Osteocyte (in vitro differentiated cells): ENCODE data around the gene PEDS1. TPM values are rescaled to one million over a fixed set of nuclear protein-coding genes. Genes with fewer than 3 reads are reported as not detected.
"Not testable (repeated sequence)": the region's sequence is repeated elsewhere in the genome, so short reads cannot be mapped to it uniquely, and the experiment has no call there.

ENCODE experiments used
- DNase-seq: peaks from one replicate; pipeline ENCODE4 v3.0.0; 2021; ENCODE audit warnings: mixed read lengths; ENCODE audit not compliant: unreplicated experiment; ENCODE audit errors: extremely low spot score
- H3K27ac Mint-ChIP-seq: one replicate; pipeline ENCODE4 v1.8.0; 2021; ENCODE audit warnings: mild to moderate bottlenecking, mixed read lengths; ENCODE audit not compliant: unreplicated experiment
- H3K27me3 Mint-ChIP-seq: one replicate; pipeline ENCODE4 v1.8.0; 2021; ENCODE audit warnings: mixed read lengths; ENCODE audit not compliant: unreplicated experiment
- H3K36me3 Mint-ChIP-seq: one replicate; pipeline ENCODE4 v1.8.0; 2021; ENCODE audit warnings: mixed read lengths; ENCODE audit not compliant: unreplicated experiment
- H3K4me1 Mint-ChIP-seq: one replicate; pipeline ENCODE4 v1.8.0; 2021; ENCODE audit warnings: mixed read lengths; ENCODE audit not compliant: unreplicated experiment
- H3K4me3 Mint-ChIP-seq: one replicate; pipeline ENCODE4 v1.8.0; 2021; ENCODE audit warnings: mild to moderate bottlenecking, moderate library complexity, mixed read lengths; ENCODE audit not compliant: unreplicated experiment
- H3K9me3 Mint-ChIP-seq: one replicate; pipeline ENCODE4 v1.8.0; 2021; ENCODE audit warnings: mixed read lengths; ENCODE audit not compliant: unreplicated experiment
- CTCF ChIP-seq: fragments of 200-600 bp; sonication (generic); IDR thresholded peaks from 2 replicates; pipeline ENCODE4 v1.5.0; 2021; ENCODE audit warnings: antibody characterized with exemption, mild to moderate bottlenecking, moderate library complexity
- total RNA-seq: library from RNA; stranded (reverse); gene quantifications from 2 replicates; pipeline ENCODE4 v1.2.1, GENCODE V29; 2021

PEDS1 gene
- total RNA-seq, 1 donor from 2014 or later, result 61.2 TPM

GRCh38 chr20:50186151-50186885, 32.8 kb upstream of the PEDS1 start:
- Mint-ChIP-seq H3K4me1 (peaks cover 10% of the 10 kb centered on the region), H3K36me3 (no peaks in the 10 kb centered on the region), H3K27ac (peak overlapping the region; percentile 65), H3K27me3 (peaks cover 11% of the 10 kb centered on the region), H3K4me3 (no peak overlapping the region), H3K9me3 (no peaks in the 10 kb centered on the region)
- peak; percentile 96 for TF ChIP-seq CTCF
- DNase-seq, result peak; percentile 95

GRCh38 chr20:50185426-50185825, 31.9 kb upstream of the PEDS1 start:
- H3K4me1 Mint-ChIP-seq, result peaks cover 10% of the 10 kb centered on the region
- no peak overlapping the region for H3K4me3 Mint-ChIP-seq
- no peaks in the 10 kb centered on the region for H3K9me3 Mint-ChIP-seq
- no peaks in the 10 kb centered on the region for H3K36me3 Mint-ChIP-seq
- peaks cover 11% of the 10 kb centered on the region for H3K27me3 Mint-ChIP-seq
- no peak for DNase-seq
- TF ChIP-seq CTCF, result no peak
- no peak overlapping the region for H3K27ac Mint-ChIP-seq

- H3K27me3 Mint-ChIP-seq, result peaks cover 11% of the 10 kb centered on the region
- no peak overlapping the region for H3K4me3 Mint-ChIP-seq
- H3K4me1 Mint-ChIP-seq, result peaks cover 4% of the 10 kb centered on the region
- no peak for DNase-seq
- no peaks in the 10 kb centered on the region for H3K9me3 Mint-ChIP-seq
- H3K36me3 Mint-ChIP-seq, result no peaks in the 10 kb centered on the region
- no peak overlapping the region for H3K27ac Mint-ChIP-seq
- TF ChIP-seq CTCF, result no peak
These were observed 28.8 kb upstream of the PEDS1 start for GRCh38 chr20:50182346-50182745.

- peaks cover 1% of the 10 kb centered on the region for H3K4me1 Mint-ChIP-seq
- no peaks in the 10 kb centered on the region for H3K36me3 Mint-ChIP-seq
- H3K27ac Mint-ChIP-seq, result no peak overlapping the region
These were observed 27.8 kb upstream of the PEDS1 start for GRCh38 chr20:50181344-50181743.

GRCh38 chr20:50178672-50179071, 25.1 kb upstream of the PEDS1 start:
- H3K9me3 Mint-ChIP-seq, H3K36me3 Mint-ChIP-seq, H3K27me3 Mint-ChIP-seq, H3K27ac Mint-ChIP-seq, DNase-seq, H3K4me1 Mint-ChIP-seq, H3K4me3 Mint-ChIP-seq: not testable (repeated sequence)

More at GRCh38 chr20:50181344-50181743, 27.8 kb upstream of the PEDS1 start:
- DNase-seq, result no peak
- Mint-ChIP-seq H3K4me3 (no peak overlapping the region), H3K27me3 (peaks cover 11% of the 10 kb centered on the region), H3K9me3 (no peaks in the 10 kb centered on the region)
- TF ChIP-seq CTCF, result no peak
